Neuronal stem cell (in vitro differentiated cells): ENCODE measurements around the gene SRP68.

ENCODE experiments used
- DNase-seq: peaks from one replicate; pipeline ENCODE4 v3.0.0-alpha.2; 2013; ENCODE audit warnings: low spot score
- H2AFZ ChIP-seq: one replicate; pipeline ENCODE4 v1.6.1; 2013; ENCODE audit warnings: mild to moderate bottlenecking, low read length, inconsistent platforms
- H2AK5ac ChIP-seq: 2 replicates; pipeline ENCODE4 v1.6.1; 2013; ENCODE audit warnings: low read depth, mild to moderate bottlenecking, inconsistent platforms, low read length, moderate library complexity, mixed read lengths
- H2BK120ac ChIP-seq: 2 replicates; pipeline ENCODE4 v1.6.1; 2013; ENCODE audit warnings: low read depth, mild to moderate bottlenecking, inconsistent platforms, low read length, moderate library complexity, mixed read lengths
- H2BK12ac ChIP-seq: one replicate; pipeline ENCODE4 v1.6.1; 2013; ENCODE audit warnings: low read length, inconsistent platforms
- H2BK15ac ChIP-seq: 2 replicates; pipeline ENCODE4 v1.6.1; 2013; ENCODE audit warnings: mild to moderate bottlenecking, low read length, inconsistent platforms, mixed read lengths
- H2BK5ac ChIP-seq: one replicate; pipeline ENCODE4 v1.6.1; 2013; ENCODE audit warnings: inconsistent platforms, mild to moderate bottlenecking, low read length, moderate library complexity
- H3K14ac ChIP-seq: one replicate; pipeline ENCODE4 v1.6.1; 2013; ENCODE audit warnings: low read length, inconsistent platforms
- H3K18ac ChIP-seq: 2 replicates; pipeline ENCODE4 v1.6.1; 2013; ENCODE audit warnings: low read length, inconsistent platforms
- H3K23ac ChIP-seq: 2 replicates; pipeline ENCODE4 v1.6.1; 2013; ENCODE audit warnings: low read depth, mild to moderate bottlenecking, mixed read lengths, low read length, inconsistent platforms; ENCODE audit not compliant: poor library complexity
- H3K27ac ChIP-seq: replicated peaks from 3 replicates; pipeline ENCODE4 v1.5.1; 2013; ENCODE audit warnings: low read length, inconsistent platforms
- H3K27me3 ChIP-seq, 3 experiments: 2 replicates each; pipeline ENCODE4 v1.6.1; 2013; ENCODE audit warnings: low read length in 3 of 3, mild to moderate bottlenecking in 2 of 3, inconsistent platforms in 1 of 3, low read depth in 1 of 3, mixed read lengths in 1 of 3, moderate library complexity in 1 of 3; ENCODE audit not compliant: control insufficient read depth in 3 of 3, insufficient read depth in 3 of 3
- H3K36me3 ChIP-seq, 2 donors: replicated peaks in 1 of 2; 2 replicates each; pipeline ENCODE4 v1.6.1; 2013; ENCODE audit warnings: low read length in 2 of 2; ENCODE audit not compliant: control insufficient read depth in 2 of 2, insufficient read depth in 2 of 2
- H3K4ac ChIP-seq: 2 replicates; pipeline ENCODE4 v1.6.1; 2013; ENCODE audit warnings: inconsistent platforms, mild to moderate bottlenecking, low read length, moderate library complexity
- H3K4me1 ChIP-seq, 2 donors: 1 replicate in 1 of 2; 2 replicates in 1 of 2; pipeline ENCODE4 v1.6.1; 2013; ENCODE audit warnings: low read length in 2 of 2, low read depth in 1 of 2; ENCODE audit not compliant: control insufficient read depth in 2 of 2, insufficient read depth in 1 of 2
- H3K4me2 ChIP-seq: one replicate; pipeline ENCODE4 v1.6.1; 2013; ENCODE audit warnings: mild to moderate bottlenecking, low read length, inconsistent platforms; ENCODE audit not compliant: insufficient read depth, poor library complexity, severe bottlenecking
- H3K4me3 ChIP-seq, 2 donors: 2 replicates each; pipeline ENCODE4 v1.5.1; 2013; ENCODE audit warnings: low read length in 2 of 2, mild to moderate bottlenecking in 2 of 2, inconsistent platforms in 1 of 2, moderate library complexity in 1 of 2
- H3K79me1 ChIP-seq: one replicate; pipeline ENCODE4 v1.6.1; 2013; ENCODE audit warnings: low read depth, mild to moderate bottlenecking, inconsistent platforms, low read length, moderate library complexity
- H3K9ac ChIP-seq: one replicate; pipeline ENCODE4 v1.6.1; 2013; ENCODE audit warnings: mild to moderate bottlenecking, low read depth, low read length, inconsistent platforms; ENCODE audit not compliant: poor library complexity
- H3K9me3 ChIP-seq, 2 donors: replicated peaks in 1 of 2; 2 replicates each; pipeline versions ENCODE3 to v1.6.1; 2013; ENCODE audit warnings: low read length in 2 of 2, mild to moderate bottlenecking in 2 of 2, inconsistent platforms in 1 of 2, low read depth in 1 of 2, mixed read lengths in 1 of 2, moderate library complexity in 1 of 2; ENCODE audit not compliant: control insufficient read depth in 2 of 2, insufficient read depth in 1 of 2
- H4K8ac ChIP-seq: one replicate; pipeline ENCODE4 v1.6.1; 2013; ENCODE audit warnings: low read depth, mild to moderate bottlenecking, inconsistent platforms, low read length, moderate library complexity
- H4K91ac ChIP-seq: one replicate; pipeline ENCODE4 v1.6.1; 2013; ENCODE audit warnings: low read length, low read depth, mild to moderate bottlenecking, inconsistent platforms; ENCODE audit not compliant: poor library complexity
- WGBS, 2 donors: extraction: QIAGEN DNeasy Blood & Tissue Kit; methylation state at CpG; one replicate each; pipeline ENCODE4 v1.1.7; 2013; ENCODE audit warnings: missing lambda C conversion rate in 2 of 2, mixed read lengths in 1 of 2; ENCODE audit not compliant: insufficient read length in 2 of 2, insufficient replicate concordance in 1 of 2; ENCODE audit errors: extremely low coverage in 2 of 2; 5-methylcytosine and 5-hydroxymethylcytosine counted together

The SRP68 gene

GRCh38 chr17:76013377-76013932 is 58.9 kb downstream of the SRP68 start:
- peak overlapping the region; percentile 91 for H2AFZ ChIP-seq

GRCh38 chr17:76011951-76012350 is 60.4 kb downstream of the SRP68 start:
- no peak overlapping the region for H2BK120ac ChIP-seq
- H3K4me3 ChIP-seq = no peak overlapping the region
- no peak overlapping the region for H4K91ac ChIP-seq
- no peak overlapping the region for H3K27ac ChIP-seq
- H3K36me3 ChIP-seq = no peaks in the 10 kb centered on the region
- H2AFZ ChIP-seq = no peak overlapping the region
- no peak overlapping the region for H3K18ac ChIP-seq
- H3K79me1 ChIP-seq = no peaks in the 10 kb centered on the region
- no peak overlapping the region for H3K4ac ChIP-seq
- no peak overlapping the region for H2BK15ac ChIP-seq
- WGBS, 2 donors = no CpG with 5 or more reads among the region's 5 CpGs
- DNase-seq = no peak
- H2BK12ac ChIP-seq = no peak overlapping the region
- peak overlapping the region; percentile 15 for H3K9ac ChIP-seq
- H3K14ac ChIP-seq = no peak overlapping the region
- H3K23ac ChIP-seq = no peak overlapping the region
- peaks cover 2 to 7% of the 10 kb centered on the region in 2 donors for H3K4me1 ChIP-seq
- H3K9me3 ChIP-seq = no peaks in the 10 kb centered on the region
- no peak overlapping the region for H2AK5ac ChIP-seq
- no peak overlapping the region for H4K8ac ChIP-seq
- peaks cover 0 to 20% (median 0%) of the 10 kb centered on the region in 3 experiments for H3K27me3 ChIP-seq
- no peak overlapping the region for H2BK5ac ChIP-seq
- H3K4me2 ChIP-seq = no peak overlapping the region

More at GRCh38 chr17:76013377-76013932, 58.9 kb downstream of the SRP68 start:
- Histone ChIP-seq H3K4me2 (no peak overlapping the region), H3K79me1 (no peaks in the 10 kb centered on the region), H4K8ac (no peak overlapping the region), H2BK5ac (peak overlapping the region; percentile 0), H3K27me3 (peaks cover 0 to 34% (median 0%) of the 10 kb centered on the region in 3 experiments), H3K9ac (no peak overlapping the region), H3K4me1 (peaks cover 2 to 7% of the 10 kb centered on the region in 2 donors), H3K14ac (no peak overlapping the region), H2BK15ac (peak overlapping the region; percentile 37), H3K4ac (no peak overlapping the region), H3K18ac (peak overlapping the region; percentile 55), H3K4me3 (no peak overlapping the region), H3K9me3 (no peaks in the 10 kb centered on the region), H4K91ac (no peak overlapping the region), H2BK12ac (no peak overlapping the region), H3K27ac (no peak overlapping the region), H3K23ac (peak overlapping the region; percentile 34), H2AK5ac (peak overlapping the region; percentile 82), H3K36me3 (no peaks in the 10 kb centered on the region), H2BK120ac (no peak overlapping the region)
- DNase-seq = no peak
- no CpG with 5 or more reads among the region's 15 CpGs for WGBS, 2 donors

- H3K14ac ChIP-seq = peak overlapping the region; percentile 77
- peak overlapping the region; percentile 54 for H3K4ac ChIP-seq
- peak overlapping the region; percentile 67 for H2BK12ac ChIP-seq
- H3K27me3 ChIP-seq = peaks cover 0 to 11% (median 0%) of the 10 kb centered on the region in 3 experiments
- H3K4me1 ChIP-seq = peaks cover 2 to 7% of the 10 kb centered on the region in 2 donors
- peak overlapping the region; percentile 55 for H4K8ac ChIP-seq
- H2AK5ac ChIP-seq = peak overlapping the region; percentile 50
- H3K36me3 ChIP-seq = no peaks in the 10 kb centered on the region
- no peak overlapping the region for H3K27ac ChIP-seq
- no peak overlapping the region for H4K91ac ChIP-seq
- H3K4me2 ChIP-seq = no peak overlapping the region
- H3K23ac ChIP-seq = peak overlapping the region; percentile 69
- peak overlapping the region; percentile 72 for H3K9ac ChIP-seq
- peak overlapping the region; percentile 68 for H2BK15ac ChIP-seq
- peak overlapping the region; percentile 49 for H3K18ac ChIP-seq
- H2AFZ ChIP-seq = no peak overlapping the region
- H2BK120ac ChIP-seq = no peak overlapping the region
- no peak for DNase-seq
- no peaks in the 10 kb centered on the region for H3K9me3 ChIP-seq
- H2BK5ac ChIP-seq = no peak overlapping the region
- H3K4me3 ChIP-seq = no peak overlapping the region
- no peaks in the 10 kb centered on the region for H3K79me1 ChIP-seq
- no CpG with 5 or more reads among the region's 21 CpGs for WGBS, 2 donors
Observed at GRCh38 chr17:76009969-76010661, 62.2 kb downstream of the SRP68 start.

GRCh38 chr17:76009447-76009846 is 62.9 kb downstream of the SRP68 start:
- H2AK5ac ChIP-seq = peak overlapping the region; percentile 50
- peaks cover 0 to 6% (median 0%) of the 10 kb centered on the region in 3 experiments for H3K27me3 ChIP-seq
- H3K4me1 ChIP-seq = peaks cover 2 to 7% of the 10 kb centered on the region in 2 donors
- H3K18ac ChIP-seq = no peak overlapping the region
- WGBS, 2 donors = no CpG with 5 or more reads among the region's 20 CpGs
- no peak overlapping the region for H2AFZ ChIP-seq
- H3K4me3 ChIP-seq = no peak overlapping the region
- no peaks in the 10 kb centered on the region for H3K79me1 ChIP-seq
- no peak for DNase-seq
- no peak overlapping the region for H4K91ac ChIP-seq
- H3K4me2 ChIP-seq = no peak overlapping the region
- peaks cover 0 to 1% of the 10 kb centered on the region in 2 donors for H3K36me3 ChIP-seq
- no peak overlapping the region for H2BK15ac ChIP-seq
- H3K14ac ChIP-seq = peak overlapping the region; percentile 47
- H3K4ac ChIP-seq = no peak overlapping the region
- H2BK120ac ChIP-seq = no peak overlapping the region
- no peak overlapping the region for H2BK5ac ChIP-seq
- no peak overlapping the region for H3K27ac ChIP-seq
- H3K23ac ChIP-seq = no peak overlapping the region
- H2BK12ac ChIP-seq = no peak overlapping the region
- H4K8ac ChIP-seq = no peak overlapping the region
- no peaks in the 10 kb centered on the region for H3K9me3 ChIP-seq
- H3K9ac ChIP-seq = peak overlapping the region; percentile 72
